Measurements from ENCODE around the gene CTNND2. TPM values are rescaled to one million over a fixed set of nuclear protein-coding genes. Genes with fewer than 3 reads are reported as not detected.

Gene CTNND2
- total and polyA plus RNA-seq, 9 of the 15 experiments (the other 6 are each of a cell fraction or from before 2014, with no cell fraction given), result 0.03 to 0.35 TPM; not detected in 7

DNA sequence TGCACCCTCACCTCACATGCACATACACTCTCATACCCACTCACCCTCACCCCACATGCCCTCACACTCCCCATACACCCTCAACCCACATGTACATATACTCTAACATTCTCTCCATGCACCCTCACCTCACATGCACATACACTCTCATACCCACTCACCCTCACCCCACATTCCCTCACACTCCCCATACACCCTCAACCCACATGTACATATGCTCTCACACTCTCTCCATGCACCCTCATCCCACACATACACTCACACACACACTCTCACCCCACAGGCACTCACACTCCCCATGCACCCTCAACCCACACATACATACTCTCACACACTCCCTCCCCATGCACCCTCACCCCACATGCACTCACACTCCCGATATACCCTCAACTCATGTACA lies 593.0 kb downstream of the CTNND2 start (continued):
- TF ChIP-seq ZNF143 (CRISPR knock-in tag; IDR thresholded peaks at IDR 0.05) (no peak), ZBED1 (IDR thresholded peaks at IDR 0.05) (no peak), HDAC6 (IDR thresholded peaks at IDR 0.05; ENCODE audit: low read depth, low read length) (no peak), POU5F1 (IDR thresholded peaks at IDR 0.05; ENCODE audit: borderline replicate concordance, low read depth, low read length, partially characterized antibody) (no peak), NCOR1 (IDR thresholded peaks at IDR 0.05) (no peak), HDGF (IDR thresholded peaks at IDR 0.05) (no peak), HNRNPUL1 (IDR thresholded peaks at IDR 0.05; ENCODE audit: low read length) (no peak), SP2 (IDR thresholded peaks at IDR 0.05; ENCODE audit: extremely low read depth, low read depth, low read length, poor library complexity, severe bottlenecking) (no peak), E2F8 (IDR thresholded peaks at IDR 0.05; ENCODE audit: low read depth, partially characterized antibody) (no peak)

DNA sequence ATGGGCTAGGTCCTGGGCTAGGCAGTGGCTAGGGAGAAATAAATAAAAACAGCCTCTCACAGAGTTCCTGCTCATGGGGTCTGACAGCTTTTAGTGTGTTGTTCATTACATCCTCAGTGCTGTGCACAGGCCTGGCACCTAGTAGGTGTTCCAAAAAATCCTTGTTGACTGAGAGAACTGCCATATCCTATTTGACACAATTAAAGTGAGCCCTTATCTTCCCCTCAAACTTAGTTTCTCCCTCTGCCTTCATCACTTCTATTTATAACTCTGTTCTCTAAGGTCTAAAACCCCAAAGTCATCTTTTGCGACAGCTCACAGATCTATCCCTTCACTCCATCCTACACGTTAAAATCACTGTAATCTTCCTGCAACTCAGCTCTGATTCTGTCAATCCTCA lies 594.1 kb downstream of the CTNND2 start:
- Histone ChIP-seq H3K4me2 (ENCODE audit: insufficient read depth, low read length) (no peak overlapping the region), H3K4me3 (no peak overlapping the region), H3K9me1 (ENCODE audit: control insufficient read depth, insufficient read depth, low read length) (no peaks in the 10 kb centered on the region), H3K9ac (ENCODE audit: insufficient read depth in 1 of 2, low read depth in 2 of 2, low read length in 2 of 2) (no peak overlapping the region), H3K79me2 (ENCODE audit: control insufficient read depth, insufficient read depth, low read length) (no peaks in the 10 kb centered on the region), H4K20me1 (replicated peaks; ENCODE audit: control insufficient read depth, insufficient read depth, low read length) (no peaks in the 10 kb centered on the region), H3K27ac (ENCODE audit: extremely low read depth, low read depth, low read length) (no peak overlapping the region), H2AFZ (ENCODE audit: low read depth, low read length) (no peak overlapping the region), H3K4me1 (replicated peaks in 1 of 2; ENCODE audit: control insufficient read depth in 2 of 2, insufficient read depth in 2 of 2, low read length in 2 of 2) (no peaks in the 10 kb centered on the region), H3K9me3 (replicated peaks; ENCODE audit: control insufficient read depth, insufficient read depth, low read depth, low read length) (no peaks in the 10 kb centered on the region), H3K36me3 (ENCODE audit: control insufficient read depth, insufficient read depth, low read length) (no peaks in the 10 kb centered on the region), H3K27me3 (ENCODE audit: control insufficient read depth in 2 of 2, insufficient read depth in 2 of 2, low read length in 2 of 2) (no peaks in the 10 kb centered on the region)
- POLR2A ChIA-PET, result no interaction called here
- TF ChIP-seq, protein P1, sequence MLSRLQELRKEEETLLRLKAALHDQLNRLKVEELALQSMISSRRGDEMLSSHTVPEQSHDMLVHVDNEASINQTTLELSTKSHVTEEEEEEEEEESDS (CRISPR knock-in tag; IDR thresholded peaks at IDR 0.05), result no peak
- no peak for TF ChIP-seq HES1 (IDR thresholded peaks at IDR 0.05; ENCODE audit: low read depth)
- no peak for TF ChIP-seq ATF1 (CRISPR knock-in tag; IDR thresholded peaks at IDR 0.05)
- no peak for TF ChIP-seq ATF1 (tag; IDR thresholded peaks at IDR 0.05)
- intact Hi-C loops (cut with micrococcal nuclease), result no loop called here
- CTCF ChIA-PET (ENCODE audit: low intra/inter-chr PET ratio), result no interaction called here
- BruUV-seq (replicated peaks), result no TSS peak
- 0% methylated on average over 2 of the region's 2 CpGs for WGBS (ENCODE audit: insufficient coverage, low coverage, missing lambda C conversion rate)
- no peak for FAIRE-seq
- ATAC-seq, result no peak
- in situ Hi-C loops (cut with MboI), result no loop called here
- no peak for DNase-seq (ENCODE audit: extremely low read depth in 1 of 4, low spot score in 3 of 4)

All from K562 (cell line).